GM18505 (cell line): ENCODE results near the gene PGGHG.
A peak's percentile ranks its signal among the peaks of the same experiment; 100 is the strongest.

ENCODE experiments used
- ATAC-seq: cut with Tn5 transposase; IDR thresholded peaks from one replicate; pipeline ENCODE4 v1.9.1; 2021; ENCODE audit not compliant: unreplicated experiment
- POLR2A ChIP-seq: IDR thresholded peaks from 4 replicates; pipeline ENCODE4 v1.6.1; 2011; ENCODE audit warnings: borderline replicate concordance; ENCODE audit not compliant: insufficient read depth, insufficient read length; ENCODE audit errors: extremely low read depth

Gene PGGHG

DNA sequence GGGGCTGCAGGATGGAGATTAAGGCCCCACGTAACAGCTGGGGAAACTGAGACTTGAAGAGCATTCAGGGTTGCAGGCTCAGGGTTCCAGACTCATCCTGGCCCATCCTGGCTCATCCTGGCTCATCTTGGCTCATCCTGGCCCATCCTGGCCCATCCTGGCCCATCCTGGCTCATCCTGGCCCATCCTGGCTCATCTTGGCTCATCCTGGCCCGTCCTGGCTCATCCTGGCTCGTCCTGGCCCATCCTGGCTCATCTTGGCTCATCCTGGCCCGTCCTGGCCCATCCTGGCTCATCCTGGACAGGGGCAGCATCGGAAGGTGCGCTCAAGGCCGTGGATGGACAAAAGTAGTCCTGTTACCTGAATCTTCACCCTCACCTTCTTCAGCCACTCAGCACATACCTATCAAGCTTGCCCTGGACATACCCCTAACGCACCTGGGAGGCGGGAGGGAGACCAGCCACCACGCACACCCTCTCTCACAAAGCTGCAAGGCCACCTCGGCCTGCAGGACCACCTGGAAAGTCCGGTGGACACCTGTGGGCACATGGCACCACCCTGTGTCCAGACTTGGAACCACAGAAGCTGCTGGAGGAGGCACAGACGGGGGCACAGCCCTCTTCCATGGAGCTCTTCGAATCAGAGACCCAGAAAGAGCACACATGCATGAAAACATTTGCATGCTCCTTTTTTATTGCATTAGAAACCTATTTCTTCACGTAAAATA, 31.0 kb upstream of the PGGHG start:
- TF ChIP-seq POLR2A, result no peak
- no peak for ATAC-seq

DNA sequence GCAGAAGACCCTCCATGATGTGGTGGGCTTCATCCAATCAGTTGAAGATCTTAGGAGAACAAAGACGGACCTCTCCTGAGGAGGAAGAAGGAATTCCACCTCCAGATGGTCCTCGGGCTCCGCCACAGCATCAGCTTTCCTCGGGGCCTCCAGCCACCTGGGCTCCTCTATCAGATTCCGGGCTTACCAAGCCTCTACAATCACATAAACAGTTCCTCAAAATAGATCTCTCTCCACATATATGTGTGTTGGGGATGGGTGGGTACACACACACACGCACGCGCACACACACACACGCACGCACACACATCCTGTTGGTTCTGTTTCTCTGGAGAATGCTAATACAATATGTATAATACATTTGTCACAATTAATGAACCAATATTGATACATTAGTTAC, 29.5 kb upstream of the PGGHG start:
- ATAC-seq, result no peak
- TF ChIP-seq POLR2A, result no peak

DNA sequence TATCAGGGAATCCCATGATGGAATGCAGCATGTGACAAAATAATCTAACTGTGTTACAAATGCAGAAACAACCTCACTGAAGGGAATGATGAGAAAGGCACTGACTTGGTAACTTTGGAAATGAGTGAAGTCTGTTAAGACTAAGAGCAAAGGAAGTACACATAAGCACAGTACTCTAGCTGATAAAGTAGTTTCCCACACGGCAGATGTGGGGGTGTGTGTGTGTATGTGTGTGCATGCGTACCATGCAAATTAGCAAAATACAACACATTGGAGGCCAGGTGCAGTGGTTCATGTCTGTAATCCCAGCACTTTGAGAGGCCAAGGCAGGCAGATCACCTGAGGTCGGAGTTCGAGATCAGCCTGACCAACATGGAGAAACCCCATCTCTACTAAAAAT, 27.3 kb upstream of the PGGHG start:
- TF ChIP-seq POLR2A, result no peak
- ATAC-seq, result no peak

DNA sequence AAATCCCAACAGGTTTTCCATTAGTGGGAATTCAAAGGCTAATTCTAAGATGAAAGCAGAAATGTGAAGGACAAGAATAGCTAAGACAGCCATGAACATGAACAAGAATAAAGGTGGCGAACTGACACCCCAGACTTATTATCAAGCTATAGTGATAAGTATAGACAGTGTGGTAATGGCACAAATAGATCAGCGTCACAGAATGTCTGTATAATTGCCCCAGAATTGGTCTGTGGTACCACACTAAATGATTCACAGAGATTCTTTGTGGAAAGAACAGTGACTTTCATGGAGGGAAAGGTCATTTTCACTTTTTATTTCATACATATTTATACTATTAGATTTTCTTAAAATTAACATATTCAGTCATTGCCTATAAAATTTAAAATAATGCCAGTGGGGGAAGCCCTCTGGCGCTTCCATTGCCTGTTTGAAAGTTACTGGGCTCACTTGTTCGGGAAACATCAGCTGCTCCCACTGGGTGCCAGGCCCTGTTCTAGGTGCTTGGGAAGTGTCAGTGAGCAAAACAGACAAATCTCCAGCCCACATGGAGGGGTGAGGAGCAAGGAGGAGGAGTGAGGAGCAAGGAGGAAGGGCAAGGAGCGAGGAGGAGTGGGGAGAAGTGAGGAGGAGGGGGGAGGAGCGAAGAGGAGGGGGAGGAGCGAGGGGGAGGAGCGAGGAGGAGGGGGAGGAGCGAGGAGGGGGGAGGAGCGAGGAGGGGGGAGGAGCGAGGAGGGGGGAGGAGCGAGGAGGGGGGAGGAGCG, 22.1 kb upstream of the PGGHG start:
- ATAC-seq, result no peak

DNA sequence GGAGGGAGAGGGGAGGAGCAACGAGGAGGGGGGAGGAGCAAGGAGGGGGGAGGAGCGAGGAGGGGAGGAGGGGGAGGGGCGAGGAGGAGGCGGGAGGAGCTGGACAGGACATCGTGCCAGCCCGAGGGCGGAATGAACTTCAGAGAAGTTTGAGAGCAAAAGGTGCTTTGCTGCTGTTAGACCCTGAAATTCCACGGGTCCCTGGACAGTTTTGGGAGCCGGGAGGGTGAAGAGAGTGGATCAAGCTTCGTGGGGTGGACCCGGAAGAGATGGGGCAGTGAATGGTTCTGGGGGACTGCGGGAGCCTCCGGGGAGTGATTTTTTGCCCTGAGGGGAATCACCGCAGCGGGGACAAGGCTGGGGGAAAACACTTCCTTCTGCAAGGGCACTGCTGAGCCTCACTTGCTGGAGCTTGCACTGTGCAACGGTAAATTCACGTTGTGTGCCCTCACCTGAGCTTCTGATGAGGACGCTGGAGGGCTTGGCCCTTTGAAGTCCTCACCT, 21.4 kb upstream of the PGGHG start:
- ATAC-seq, result no peak
- peak; percentile 70 for TF ChIP-seq POLR2A

More for the DNA sequence above, 22.1 kb upstream of the PGGHG start:
- TF ChIP-seq POLR2A, result no peak

DNA sequence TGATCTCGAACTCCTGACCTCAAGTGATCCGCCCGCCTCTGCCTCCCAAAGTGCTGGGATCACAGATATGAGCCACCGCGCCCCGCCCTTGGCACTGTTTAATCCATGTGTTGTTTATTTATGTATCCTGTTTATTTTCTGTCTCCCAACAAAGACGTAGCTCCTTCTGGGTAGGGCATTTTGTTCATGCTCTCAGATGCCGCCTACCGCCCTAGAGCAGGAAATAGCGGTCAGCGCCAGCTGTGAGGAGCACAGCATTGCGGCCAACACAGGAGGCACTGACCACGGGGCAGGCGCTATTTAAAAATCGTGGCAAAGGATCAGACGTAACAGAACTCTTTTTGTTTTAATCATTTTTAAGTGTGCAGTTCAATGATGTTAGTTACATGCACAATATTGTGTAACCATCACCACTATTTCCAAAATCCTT, 20.2 kb upstream of the PGGHG start:
- peak; percentile 36 for TF ChIP-seq POLR2A
- peak; percentile 34 for ATAC-seq

DNA sequence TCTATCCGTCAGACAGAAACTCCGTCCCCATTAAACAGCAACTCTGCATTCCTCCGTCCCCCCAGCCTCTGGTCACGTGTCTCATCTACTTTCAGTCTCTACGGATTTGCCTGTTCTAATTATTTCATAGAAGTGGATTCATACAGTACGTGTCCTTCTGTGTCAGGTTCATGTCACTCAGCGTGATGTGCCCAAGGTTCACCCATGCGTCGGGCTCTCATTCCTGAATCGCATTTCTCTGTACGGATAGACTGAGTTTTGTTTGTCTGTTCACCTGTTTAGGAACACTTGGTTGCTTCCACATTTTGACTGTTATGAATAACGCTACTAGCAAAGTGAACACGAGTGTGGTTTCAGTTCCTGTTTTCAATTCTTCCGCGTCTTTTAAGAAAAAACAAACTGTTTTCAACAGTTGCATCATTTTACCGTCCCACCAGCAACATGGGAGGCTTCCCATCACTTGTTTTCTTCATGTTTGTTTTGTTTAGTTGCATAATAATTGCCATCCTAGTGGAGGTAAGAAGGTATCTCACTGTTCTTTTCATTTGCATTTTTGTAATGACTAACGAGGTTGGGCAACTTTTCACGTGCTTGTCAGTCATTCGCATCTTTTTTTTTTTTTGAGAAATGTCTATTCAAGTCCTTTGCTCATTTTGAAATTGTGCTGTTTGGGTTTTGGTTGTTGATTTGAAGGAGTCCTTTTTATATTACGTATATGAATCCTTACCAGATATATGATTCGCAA, 19.6 kb upstream of the PGGHG start:
- TF ChIP-seq POLR2A, result peak; percentile 53
- ATAC-seq, result peak; percentile 61

DNA sequence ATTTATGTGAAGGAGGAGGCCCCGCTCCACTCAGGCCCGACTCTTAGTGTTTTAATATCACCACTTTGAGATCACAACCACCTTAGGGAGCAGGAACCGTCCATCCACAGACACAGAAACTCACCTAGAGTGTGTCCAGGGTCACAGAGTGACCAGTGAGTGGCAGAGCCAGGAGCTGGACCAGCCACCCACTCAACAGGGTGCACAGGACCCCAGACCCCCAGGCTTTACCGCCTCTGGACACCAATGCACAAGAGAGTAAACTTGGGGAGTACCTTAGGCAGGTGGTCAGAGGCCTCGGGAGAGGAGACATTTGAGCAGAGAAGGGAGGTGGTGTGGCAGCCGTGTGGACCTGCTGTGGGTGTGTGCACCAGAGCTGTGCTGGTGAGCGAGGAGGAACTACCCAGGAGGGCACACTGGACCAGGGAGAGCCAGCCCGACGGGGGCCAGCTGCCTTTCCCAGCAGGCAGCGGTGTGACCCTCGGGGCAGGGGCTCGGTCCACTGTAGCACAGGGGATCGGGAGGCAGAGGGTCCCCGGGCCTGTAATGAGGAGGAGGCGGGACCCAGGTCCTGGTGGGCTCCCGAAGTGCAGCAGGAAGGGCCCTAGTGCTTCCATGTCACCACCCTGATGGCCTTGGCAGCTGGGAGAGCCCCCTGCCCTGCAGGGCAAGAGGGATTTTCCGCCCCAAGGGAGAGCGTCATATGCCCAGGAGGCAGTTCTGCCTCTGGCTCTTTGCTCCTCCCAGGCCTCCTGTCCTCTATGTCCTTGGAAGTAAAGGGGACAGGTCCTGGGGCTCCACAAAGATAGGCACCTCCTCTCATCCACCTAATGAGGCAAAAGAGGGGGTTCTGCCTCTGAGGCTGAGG, 18.2 kb upstream of the PGGHG start:
- no peak for TF ChIP-seq POLR2A
- no peak for ATAC-seq

DNA sequence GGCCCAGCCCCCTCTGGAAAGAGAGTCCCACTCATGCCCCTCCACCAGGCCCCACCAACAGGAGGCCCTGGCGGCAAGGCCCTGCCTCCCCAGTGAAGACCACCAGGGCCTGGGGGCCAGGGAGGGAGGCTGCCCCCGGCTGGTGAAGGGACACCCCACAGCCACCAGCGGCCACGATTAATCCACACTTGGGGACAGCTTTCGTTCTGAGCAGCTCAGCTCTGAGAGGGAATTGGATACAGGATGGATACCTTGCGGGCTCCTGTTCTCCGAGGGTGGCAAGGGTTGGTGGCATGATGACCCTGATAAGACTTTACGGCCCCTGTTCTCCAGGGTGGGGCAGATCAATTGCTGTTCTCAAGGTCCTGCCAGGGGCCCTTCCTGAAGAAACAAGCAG, 17.6 kb upstream of the PGGHG start:
- no peak for ATAC-seq

DNA sequence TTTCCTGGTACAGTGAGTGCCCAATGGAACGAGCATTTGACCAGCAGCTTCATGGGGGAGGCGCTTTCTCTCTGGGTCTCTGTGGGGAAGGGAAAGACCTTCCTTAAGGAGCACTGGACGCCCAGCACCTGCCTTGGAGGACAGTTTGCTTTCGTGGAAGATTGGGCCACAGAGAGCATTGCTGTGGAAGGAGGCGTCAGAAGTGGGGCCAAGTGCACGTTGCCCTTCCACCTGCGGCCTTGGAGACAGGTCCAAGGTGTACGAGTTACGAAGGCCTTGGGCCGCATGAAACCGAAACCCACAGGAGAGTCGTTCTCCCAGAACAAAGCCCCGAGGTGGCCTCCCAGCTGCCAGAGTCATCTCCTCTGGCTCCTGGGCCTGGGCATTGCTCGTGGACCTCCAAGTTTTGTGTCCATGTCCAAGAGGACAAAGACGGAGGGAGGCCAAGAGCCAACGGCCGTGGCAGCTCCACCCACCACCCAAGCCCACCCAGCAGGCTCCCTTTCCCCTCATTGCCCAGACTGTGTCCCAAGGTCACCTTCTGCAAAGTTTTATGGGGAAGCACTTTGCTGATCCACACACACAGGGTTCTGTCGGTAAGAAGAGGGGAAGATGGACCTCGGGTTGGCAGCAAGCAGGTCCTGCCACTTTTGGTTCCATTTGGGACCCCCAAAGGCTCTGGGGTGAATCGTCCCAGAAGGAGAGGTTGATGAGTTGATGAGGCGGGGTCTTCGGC, 16.6 kb upstream of the PGGHG start:
- TF ChIP-seq POLR2A, result no peak
- no peak for ATAC-seq

More for the DNA sequence above, 17.6 kb upstream of the PGGHG start:
- TF ChIP-seq POLR2A, result no peak

DNA sequence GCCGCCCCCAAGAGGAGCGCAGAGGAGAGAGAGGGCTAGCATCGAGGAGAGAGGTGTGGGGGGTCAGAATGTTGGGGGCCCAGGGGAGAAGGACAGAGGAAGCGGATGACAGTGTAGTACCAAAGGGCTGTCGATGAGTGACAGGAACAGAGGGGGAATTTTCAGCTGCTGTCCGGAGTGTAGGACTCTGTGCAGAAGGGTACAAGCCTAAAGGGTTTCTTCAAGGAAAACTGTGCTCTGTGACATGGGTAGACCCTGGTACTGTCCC, 16.1 kb upstream of the PGGHG start:
- ATAC-seq, result no peak

DNA sequence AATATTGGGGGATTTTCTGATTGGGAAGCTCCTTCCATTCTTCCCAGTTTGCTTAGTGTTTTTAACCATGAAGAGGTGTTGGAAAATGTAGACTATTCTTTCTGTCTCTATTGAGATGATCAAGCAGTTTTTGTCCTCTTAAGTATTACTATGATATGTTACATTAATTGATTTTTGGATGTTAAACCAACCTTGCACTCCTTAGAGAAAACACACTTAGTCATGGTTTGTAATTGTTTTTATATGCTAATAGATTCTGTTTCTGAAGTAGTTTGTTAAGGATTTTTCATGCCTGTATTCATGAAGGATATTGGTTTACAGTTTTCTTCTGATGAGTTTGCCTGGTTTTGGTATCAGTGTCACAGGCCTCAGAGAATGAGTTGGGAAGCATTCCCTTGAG, 12.7 kb upstream of the PGGHG start:
- TF ChIP-seq POLR2A, result no peak
- ATAC-seq, result no peak

More for the DNA sequence above, 16.1 kb upstream of the PGGHG start:
- no peak for TF ChIP-seq POLR2A
